Activated CD8-positive, alpha-beta memory T cell treated with anti-CD3 and anti-CD28 coated beads for 1 hour (primary cell): ENCODE results near the gene GRID1.

Experiments
- DNase-seq, 2 donors: peaks; one replicate each; pipeline ENCODE4 v3.0.0-alpha.2; 2020; ENCODE audit warnings: low read depth in 1 of 2; ENCODE audit errors: extremely low read depth in 1 of 2

The GRID1 gene

DNA sequence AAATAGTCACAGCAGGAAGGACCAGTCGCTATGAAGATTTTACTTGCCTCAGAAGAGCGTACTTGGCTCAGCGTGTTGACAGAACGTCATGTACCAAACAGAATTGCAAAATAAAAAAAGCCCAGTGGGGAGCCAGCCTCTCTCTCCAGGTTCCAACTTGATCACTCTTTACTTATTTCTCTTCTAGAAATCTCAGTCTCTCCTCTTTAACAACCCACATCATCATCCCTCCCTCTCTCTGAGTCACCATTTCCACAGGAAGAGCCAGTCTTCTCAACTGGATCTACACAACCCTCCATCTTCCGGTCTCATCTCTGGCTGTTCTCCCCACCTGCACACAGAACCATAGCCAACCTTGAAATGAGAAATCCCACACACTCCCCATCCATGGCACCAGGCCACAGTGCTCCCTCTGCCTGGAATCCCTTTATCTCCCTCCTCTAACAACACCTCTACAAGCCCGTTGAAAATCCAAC, 718.3 kb downstream of the GRID1 start:
- DNase-seq: no peak

DNA sequence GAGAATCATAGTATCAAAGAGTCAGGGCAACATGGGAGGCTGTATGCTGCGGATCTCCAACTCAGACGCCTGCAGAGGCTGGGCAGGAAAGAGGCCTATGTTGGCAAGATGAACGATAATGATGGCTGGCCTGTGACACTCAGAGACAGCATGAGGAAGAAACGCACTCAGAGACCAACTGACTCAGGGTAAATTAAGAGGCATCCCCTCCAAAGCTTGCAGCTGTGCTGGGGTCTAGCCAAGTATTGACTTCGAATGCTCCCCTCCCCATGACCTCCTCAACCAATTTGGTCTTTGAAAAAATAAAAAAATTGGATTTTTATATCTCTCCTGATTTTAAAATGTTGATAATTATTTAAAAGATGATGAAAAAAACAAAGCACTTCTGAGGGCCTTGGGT, 718.9 kb downstream of the GRID1 start:
- DNase-seq: no peak

DNA sequence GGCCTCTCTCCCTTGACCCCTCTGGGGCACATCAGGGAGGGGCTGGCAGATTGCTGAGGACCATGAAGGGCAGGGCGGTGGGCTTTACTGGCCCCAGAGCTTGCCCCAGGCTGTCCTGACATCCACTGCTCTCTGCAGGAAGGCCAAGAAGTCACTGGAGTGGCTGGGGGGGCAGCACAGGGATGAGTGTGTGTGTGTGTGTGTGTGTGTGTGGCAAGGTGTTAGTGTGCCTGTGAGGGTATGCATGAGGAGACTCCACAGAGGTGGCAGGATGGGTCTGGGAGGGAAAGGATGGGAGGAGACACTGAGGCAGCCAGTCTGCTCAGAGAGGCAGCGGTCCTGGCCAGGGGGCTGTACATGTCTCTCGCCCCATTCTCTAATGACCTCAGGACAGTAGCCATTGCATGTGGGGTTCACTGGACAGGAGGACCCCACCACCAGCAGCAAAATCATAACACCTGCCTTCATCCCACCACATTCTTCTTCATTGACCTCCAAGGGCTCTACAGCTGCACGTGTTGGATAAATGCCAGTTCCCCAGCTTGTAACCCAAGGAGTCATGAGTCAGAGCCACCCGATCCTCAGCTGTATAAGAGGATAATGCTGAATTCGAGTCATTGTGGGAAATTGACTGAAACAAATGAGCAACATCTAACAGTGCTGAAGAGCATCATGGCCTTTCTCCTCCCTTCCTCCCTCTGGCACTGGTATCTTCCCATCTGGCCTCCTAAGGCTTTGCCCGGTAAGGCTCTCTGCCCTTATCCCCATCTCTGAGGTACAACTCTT, 720.5 kb downstream of the GRID1 start:
- DNase-seq: no peak

DNA sequence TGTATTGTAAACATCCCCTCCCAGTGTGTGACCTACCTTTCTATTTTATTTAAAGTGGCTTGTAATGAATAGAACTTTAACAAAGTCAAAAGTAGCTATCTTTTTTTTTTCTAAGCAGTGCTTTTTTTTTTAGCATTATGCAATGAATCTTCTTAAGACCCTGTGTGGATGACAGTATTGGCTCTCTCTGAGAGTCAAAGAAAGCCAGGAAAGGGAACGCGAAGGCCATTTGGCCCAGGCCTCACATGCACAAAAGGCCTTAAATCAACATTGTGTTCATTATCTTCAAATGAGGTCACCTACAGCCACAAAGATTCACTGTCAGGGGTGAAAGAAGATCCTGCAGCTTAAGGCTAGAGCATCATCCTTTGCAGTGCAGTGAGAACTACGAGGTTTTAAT, 721.5 kb downstream of the GRID1 start:
- no peak for DNase-seq

DNA sequence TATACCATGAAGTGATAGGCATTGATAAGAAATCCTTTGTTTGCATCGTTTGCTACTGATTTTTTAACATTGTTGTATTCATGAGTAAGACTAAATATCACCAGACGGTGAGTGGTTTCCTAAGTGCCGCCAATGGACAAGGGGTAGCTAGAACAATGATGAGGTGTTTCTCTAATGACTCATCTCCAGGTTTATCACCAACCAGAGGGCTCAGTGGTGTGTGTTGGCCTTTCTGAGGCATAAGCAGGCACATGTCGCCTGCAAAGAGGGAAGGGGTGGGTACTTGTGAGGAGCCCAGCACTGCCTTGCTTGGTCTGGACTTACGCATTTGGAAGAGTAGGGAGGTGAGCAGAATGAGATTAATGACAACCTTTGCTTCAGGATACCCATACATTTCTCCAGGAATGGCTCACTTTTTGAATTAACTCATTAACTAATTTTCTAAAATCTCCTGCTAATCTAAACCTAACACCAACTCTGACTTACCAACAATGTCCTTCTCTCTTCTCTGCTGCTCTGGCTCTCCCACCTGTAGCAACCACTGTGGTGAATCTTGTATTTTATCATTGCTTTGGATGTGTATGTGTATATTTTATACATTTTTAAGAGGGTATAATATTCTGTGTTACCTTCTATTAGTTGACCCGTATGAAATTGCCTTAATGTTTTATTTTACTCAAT, 722.6 kb downstream of the GRID1 start:
- no peak for DNase-seq

DNA sequence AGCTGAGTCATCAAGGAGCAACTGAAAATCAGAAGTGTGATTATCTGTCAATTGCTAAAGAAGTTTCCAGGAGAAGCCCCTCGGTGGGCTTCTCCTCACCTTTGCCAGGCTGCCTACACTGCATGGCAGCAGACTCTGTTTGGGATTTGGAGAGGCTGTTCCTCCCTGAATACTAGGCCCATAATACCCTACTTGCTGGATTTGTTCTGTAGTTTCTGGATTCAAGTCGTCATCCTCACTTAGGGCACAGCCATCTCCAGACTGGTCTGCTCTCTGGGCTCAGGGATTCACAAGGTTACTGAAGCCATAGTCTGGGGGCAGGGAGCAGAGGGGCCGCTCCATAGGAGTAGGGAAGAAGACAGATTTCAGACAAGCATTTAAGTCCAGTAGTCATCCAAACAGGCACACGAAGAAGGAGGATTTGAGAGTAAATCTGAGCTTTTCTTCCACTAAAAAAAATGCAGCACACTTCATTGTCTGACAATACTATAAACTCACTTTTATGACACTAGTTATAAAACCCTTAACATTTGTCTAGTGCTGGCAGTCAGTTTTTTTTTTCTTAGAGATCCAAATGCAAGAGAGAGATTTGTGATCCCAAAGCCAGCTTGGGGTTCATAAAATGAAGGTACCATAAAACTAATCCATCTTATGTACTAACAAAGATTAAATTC, 723.3 kb downstream of the GRID1 start:
- no peak for DNase-seq

DNA sequence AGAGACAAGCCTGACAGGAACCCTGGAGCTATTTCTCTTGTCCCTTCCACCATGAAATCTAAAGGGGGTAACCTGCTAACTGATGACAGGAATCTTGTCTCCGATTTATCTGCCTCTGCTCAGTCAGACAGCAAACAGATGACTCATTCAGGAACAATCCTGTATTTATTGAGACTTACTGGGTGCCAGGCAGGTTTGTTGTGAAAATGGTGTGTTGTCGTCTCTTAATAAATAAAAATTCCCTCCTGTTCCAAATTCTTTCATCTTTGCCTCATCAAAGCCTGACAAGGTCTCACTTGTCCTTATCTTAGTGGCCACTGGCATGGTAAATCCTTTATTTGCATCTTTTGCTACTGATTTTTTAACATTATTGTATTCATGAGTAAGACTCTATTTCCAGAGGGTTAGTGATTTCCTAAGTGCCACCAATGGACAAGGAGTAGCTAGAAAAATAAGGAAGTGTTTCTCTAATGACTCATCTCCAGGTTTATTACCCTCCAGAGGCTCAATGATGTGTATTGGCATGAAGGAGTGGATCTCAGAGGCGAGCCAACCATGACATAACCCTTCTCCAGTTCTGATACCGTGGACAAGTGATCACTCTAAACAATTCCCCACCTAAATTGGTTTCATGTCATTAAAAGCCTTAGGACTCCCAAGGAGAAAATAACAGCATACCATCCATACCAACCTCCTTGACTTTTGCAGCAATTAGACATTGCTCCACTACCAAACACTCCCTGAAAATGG, 724.0 kb downstream of the GRID1 start:
- no peak for DNase-seq

DNA sequence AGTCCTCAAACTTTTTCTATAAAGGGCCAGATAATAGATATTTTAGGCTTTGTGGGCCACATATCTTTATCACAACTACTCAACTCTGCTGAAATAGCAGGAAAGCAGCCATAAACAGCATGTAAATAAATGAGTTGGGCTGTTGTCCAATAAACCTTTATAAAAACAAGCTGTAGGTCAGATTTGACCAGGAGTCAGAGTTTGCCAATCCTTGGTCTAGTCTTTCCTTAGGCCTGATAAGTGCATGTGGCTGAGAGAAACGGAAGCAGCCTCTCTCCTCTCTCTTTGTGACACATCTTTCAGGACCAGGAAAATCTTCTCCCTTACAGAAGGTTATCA, 724.5 kb downstream of the GRID1 start:
- no peak for DNase-seq

DNA sequence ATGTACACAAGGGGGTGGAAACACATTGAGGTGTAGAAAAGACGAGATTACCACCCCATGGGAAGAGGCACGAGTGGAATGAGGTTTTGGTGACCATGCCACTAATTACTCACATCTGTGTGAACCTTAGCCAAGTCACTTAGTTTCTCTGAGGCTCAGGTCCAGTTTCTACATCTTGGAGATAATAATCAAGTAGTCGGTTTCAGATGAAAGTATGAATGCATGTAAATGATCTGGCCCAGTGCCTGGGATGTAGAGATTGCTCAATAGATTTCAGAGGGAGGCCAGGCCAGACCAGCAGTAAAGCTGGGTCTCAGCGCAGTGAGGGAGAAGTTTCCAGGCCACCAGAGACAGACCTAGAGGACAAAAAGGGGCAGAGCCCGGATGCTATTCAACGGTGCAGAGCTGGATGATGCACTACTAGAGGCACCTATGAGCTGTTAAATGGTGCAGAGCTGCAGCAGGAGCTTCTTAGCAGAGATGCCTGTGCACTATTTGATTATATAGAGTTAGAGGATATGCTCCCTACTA, 725.1 kb downstream of the GRID1 start:
- DNase-seq: no peak

DNA sequence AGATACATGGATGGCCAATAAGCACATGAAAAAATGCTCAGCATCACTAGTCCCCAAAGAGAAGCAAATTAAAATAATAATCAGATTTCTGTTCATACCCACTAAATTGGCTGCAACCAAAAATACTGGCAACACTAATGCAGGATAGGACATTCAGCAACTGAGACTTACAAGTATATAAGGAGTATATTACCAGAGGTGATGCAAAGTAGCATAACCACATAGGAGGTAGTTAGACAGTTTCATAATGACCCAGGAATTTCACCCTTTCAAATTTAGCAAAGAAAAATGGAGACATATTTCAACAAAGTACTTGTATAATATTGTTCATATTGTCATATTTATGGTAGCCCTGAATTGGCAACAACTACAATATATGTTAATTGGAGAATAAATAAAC, 727.8 kb downstream of the GRID1 start:
- no peak for DNase-seq

DNA sequence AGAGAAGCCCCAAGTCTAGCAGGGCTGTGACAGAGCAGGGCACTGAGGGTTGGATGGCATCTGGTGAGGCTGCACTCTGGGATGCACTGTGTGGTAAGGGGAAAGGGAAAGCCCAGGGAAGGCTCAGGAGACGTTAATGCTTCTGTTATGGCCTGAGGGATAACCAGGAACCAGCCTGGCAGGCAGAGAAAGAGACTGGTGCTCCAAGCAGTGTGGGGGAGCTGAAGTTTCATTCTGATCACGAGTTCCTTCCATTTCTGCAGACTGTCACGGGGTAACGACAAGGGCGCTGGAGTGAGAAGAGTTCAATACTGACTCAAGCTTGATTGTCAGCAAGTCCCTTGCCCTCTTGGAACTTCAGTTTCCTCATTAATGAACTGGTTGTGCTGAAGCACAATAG, 730.9 kb downstream of the GRID1 start:
- DNase-seq: no peak

DNA sequence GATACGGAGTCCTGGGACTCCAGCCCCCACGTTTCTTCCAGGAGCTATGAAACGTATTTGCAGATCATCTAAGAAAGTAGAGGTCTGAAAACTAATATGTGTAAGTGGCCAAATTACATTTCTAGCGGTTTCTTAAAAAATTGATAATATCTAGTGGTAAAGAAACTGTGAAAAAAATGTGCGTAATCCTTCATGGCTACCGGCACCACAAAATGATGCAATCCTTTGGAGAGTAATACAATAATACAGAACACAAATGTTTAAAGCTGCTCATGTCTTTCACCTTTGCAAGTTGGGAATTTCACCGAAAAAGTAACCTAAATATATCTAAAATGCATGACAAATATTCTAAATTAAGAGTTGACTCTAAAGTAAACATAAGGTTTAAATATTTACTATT, 742.1 kb downstream of the GRID1 start:
- DNase-seq: no peak

DNA sequence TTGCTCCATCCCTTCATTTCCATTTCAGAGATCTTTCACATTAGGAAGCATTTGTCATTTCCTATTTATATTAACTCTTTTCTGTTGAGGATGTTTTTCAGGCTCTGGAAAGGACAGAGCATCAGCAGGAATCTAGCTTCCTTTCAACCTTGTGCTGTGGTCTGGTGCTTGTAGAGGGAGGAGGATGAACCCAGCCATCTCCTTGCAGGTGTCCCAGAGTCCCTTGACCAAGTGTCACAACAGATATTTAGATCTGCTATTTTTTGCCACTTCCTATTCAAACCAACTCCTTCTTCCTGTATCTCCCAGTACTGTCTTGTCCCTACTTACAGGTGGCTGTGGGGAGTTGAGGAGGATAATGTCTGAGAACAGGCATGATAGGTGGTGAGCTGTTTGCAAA, 742.8 kb downstream of the GRID1 start:
- DNase-seq: no peak

DNA sequence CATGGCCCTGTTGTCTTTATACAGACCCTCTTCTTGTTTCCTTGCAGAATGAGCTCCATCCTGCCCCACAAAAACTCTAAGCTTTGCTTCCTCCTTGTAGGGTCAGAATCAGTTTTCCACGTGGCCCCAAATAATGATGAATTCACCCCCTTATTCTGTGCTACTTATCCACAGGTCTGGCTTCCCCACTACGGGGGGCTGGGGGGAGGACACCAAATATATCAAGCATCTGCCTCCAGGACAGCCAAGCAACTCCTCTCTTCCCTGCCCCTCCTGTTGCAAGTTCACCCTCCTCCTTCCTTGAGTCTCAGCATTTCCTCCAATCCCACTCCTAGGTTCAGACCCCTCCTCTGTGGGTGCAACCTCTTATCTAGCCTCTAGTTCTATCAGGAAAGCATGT, 743.3 kb downstream of the GRID1 start:
- DNase-seq: no peak

DNA sequence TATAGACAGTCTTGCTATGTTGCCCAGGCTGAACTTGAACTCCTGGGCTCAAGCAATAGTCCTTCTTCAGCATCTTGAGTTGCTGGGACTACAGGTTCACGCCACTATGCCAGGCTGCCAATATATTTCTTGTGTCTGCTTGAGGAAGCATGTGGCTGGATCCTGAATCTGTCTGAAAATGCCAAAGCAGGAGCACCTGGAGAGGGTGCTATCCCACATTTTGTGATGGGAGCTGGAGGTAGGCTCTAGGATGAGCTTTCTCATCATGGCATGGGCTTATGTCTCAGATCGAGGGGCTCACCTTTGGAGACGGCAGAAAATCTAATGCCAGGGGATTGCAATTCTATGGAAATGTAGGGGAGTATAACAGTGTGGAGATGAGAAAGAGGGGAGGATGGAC, 744.2 kb downstream of the GRID1 start:
- no peak for DNase-seq

DNA sequence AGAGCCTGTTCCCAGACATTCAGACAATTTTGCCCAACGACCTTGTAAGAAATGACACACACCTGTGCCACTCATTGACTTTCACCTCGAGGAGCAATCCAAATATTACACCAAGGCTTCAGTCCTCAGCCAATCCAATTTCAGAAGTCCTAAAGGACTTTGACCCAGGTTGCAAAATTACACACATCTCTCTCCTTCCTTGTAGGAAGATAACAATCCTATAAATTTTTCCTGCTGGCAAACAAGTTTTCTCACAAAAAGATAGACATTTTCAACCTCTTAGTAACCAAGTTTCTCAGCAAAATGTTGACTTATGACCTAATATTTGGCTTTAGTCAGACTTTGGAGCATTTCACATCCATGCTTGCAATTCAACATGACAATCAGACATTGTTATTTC, 745.0 kb downstream of the GRID1 start:
- no peak for DNase-seq

DNA sequence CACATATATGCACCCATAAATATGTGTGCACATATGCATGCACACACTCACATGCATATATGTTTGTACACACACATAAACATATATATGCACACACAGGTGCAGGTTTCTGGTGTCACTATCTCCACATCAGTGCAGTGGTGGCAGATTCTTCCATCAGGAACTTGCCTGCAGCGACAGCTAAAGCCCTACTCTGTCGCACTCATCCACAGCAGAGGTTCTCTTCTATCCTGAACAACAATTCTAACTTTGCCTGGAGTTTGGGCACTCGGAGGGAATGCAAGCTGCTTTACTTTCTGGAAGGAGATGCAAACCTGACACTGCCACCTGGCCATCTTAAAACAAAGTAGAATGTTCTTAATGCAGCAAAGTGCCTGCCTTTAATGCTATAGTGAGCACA, 745.8 kb downstream of the GRID1 start:
- DNase-seq: no peak

DNA sequence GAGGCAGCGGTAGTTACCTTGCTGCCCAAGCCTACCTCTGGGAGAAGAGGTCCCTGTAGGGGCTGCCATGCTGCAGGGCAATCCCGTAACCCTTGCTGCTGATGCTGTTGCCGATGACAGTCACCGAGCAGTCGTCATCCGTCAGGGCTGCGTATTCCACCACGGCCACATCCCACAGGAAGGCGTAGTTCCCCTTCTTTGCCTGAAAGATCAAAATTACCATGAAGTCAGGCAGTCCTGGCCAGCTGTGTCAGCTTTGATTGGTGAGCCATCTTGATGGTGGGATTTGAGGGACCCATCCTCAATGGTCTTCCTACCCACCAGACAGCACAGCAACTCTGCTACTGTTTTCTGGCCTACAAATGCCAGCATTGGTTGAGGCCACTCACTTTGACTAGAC, 746.8 kb downstream of the GRID1 start:
- DNase-seq: no peak

DNA sequence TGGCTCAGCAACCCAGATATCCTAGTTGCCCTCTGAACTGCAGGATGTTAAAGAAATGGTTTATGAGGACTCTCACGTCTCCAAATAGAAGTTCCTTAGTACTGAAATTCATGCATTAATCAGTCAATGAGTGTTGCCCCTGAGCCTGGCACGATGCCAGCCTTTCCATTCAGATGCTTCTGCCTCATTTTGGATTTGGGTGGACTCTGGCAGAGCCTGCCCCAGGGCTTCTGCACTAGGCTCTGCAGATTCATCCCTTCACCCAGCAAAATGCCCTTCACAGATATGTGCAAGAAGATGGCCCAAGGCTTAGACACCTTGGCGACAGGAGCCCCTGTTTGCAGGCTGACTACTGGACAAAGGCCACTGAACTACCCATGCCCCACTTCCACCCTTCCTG, 747.8 kb downstream of the GRID1 start:
- DNase-seq: no peak

DNA sequence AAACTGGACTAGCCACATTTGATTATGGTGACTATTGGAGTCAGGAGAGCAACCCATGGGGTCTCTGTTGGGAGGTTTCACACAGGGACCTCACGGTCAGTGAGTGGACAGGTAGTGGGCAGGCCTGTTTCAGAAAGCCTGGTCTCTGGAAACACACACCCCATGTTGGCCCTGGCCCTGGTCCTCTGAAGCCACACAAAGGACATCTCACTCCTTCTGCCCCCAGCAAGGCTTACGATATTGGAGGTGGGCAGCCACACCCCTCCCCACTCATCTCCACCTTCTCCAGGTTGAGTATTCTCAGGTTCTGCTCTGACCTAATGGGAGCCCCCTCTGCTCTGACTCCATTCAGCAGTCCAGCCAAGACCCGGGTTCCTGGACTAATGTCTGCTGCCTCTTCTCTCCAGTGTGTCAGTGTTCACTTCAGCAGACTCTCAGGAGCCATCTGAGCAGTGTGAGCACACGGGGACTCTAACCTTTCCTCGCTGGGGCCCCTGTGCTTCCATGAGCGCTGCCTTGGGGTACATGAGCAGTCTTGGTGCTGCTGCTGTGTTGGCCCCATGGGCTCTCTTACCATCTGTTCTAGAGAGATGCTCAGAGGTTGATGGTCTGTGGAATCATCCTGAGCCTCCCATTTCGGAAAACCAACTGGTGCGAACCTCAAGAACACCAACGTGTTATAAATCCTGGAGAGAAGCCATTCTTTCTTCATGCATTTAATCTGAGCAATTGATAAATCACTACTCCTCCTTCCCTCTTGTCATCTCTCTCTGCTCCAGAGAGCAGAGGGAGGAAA, 748.6 kb downstream of the GRID1 start:
- DNase-seq: no peak
